RWPE2 (cell line): Measurements from ENCODE around the gene TCAP.

Experiments
- ATAC-seq: fragments of 200-7000 bp; cut with Tn5 transposase; 3 replicates; pipeline ENCODE4 v1.9.1; 2021; ENCODE audit warnings: low read depth
- DNase-seq: peaks from one replicate; pipeline ENCODE4 v3.0.0-alpha.2; 2020; ENCODE audit warnings: low spot score
- H3K27ac ChIP-seq: fragments of 450-650 bp; 2 replicates; pipeline ENCODE4 v1.5.1; 2017; ENCODE audit warnings: mild to moderate bottlenecking; ENCODE audit not compliant: poor library complexity, severe bottlenecking
- H3K27me3 ChIP-seq: fragments of 250-450 bp; sonication (Bioruptor Pico); 2 replicates; pipeline ENCODE4 v1.5.1; 2021; ENCODE audit warnings: mild to moderate bottlenecking, moderate library complexity; ENCODE audit not compliant: insufficient read depth, poor library complexity, severe bottlenecking
- H3K36me3 ChIP-seq: fragments of 250-450 bp; sonication (Bioruptor Pico); 2 replicates; pipeline ENCODE4 v1.5.1; 2020; ENCODE audit warnings: low read depth, mild to moderate bottlenecking, moderate library complexity
- H3K4me1 ChIP-seq: fragments of 250-450 bp; sonication (Bioruptor Pico); 2 replicates; pipeline ENCODE4 v1.5.1; 2021; ENCODE audit warnings: mild to moderate bottlenecking, moderate library complexity; ENCODE audit not compliant: insufficient read depth, poor library complexity, severe bottlenecking
- H3K4me3 ChIP-seq: fragments of 250-450 bp; sonication (Bioruptor Pico); 2 replicates; pipeline ENCODE4 v1.5.1; 2021; ENCODE audit warnings: mild to moderate bottlenecking, moderate library complexity; ENCODE audit not compliant: severe bottlenecking
- H3K9me3 ChIP-seq: fragments of 250-450 bp; sonication (Bioruptor Pico); 2 replicates; pipeline ENCODE4 v1.5.1; 2021; ENCODE audit warnings: mild to moderate bottlenecking, moderate library complexity; ENCODE audit not compliant: severe bottlenecking
- CTCF ChIP-seq: fragments of 450-650 bp; IDR thresholded peaks from one replicate; pipeline ENCODE4 v1.5.1; 2017; ENCODE audit warnings: mild to moderate bottlenecking, moderate library complexity; ENCODE audit not compliant: poor library complexity, severe bottlenecking

The TCAP gene

GRCh38 chr17:39679521-39680192, 14.5 kb downstream of the TCAP start:
- Histone ChIP-seq H3K36me3 (no peaks in the 10 kb centered on the region), H3K27ac (no peak overlapping the region), H3K9me3 (no peaks in the 10 kb centered on the region), H3K4me3 (no peak overlapping the region), H3K4me1 (no peaks in the 10 kb centered on the region), H3K27me3 (no peaks in the 10 kb centered on the region)
- TF ChIP-seq CTCF: no peak
- ATAC-seq: no peak
- DNase-seq: no peak

- ATAC-seq (no peak), DNase-seq (no peak)
- H3K4me3 ChIP-seq: no peak overlapping the region
- H3K27ac ChIP-seq: no peak overlapping the region
- TF ChIP-seq CTCF: no peak
- H3K4me1 ChIP-seq: peaks cover 5% of the 10 kb centered on the region
- H3K36me3 ChIP-seq: no peaks in the 10 kb centered on the region
- no peaks in the 10 kb centered on the region for H3K27me3 ChIP-seq
- no peaks in the 10 kb centered on the region for H3K9me3 ChIP-seq
Measured at GRCh38 chr17:39683295-39683939, 18.3 kb downstream of the TCAP start.

- ATAC-seq (no peak), DNase-seq (peak; percentile 30)
- Histone ChIP-seq H3K36me3 (no peaks in the 10 kb centered on the region), H3K9me3 (no peaks in the 10 kb centered on the region), H3K4me3 (no peak overlapping the region), H3K27me3 (no peaks in the 10 kb centered on the region), H3K27ac (no peak overlapping the region), H3K4me1 (peaks cover 5% of the 10 kb centered on the region)
- TF ChIP-seq CTCF: no peak
Measured at GRCh38 chr17:39684369-39685192, 19.4 kb downstream of the TCAP start.

GRCh38 chr17:39687101-39687545, 22.0 kb downstream of the TCAP start:
- H3K36me3 ChIP-seq: no peaks in the 10 kb centered on the region
- TF ChIP-seq CTCF: no peak
- no peaks in the 10 kb centered on the region for H3K27me3 ChIP-seq
- H3K9me3 ChIP-seq: no peaks in the 10 kb centered on the region
- ATAC-seq: no peak
- H3K4me3 ChIP-seq: peak overlapping the region; percentile 81
- peaks cover 5% of the 10 kb centered on the region for H3K4me1 ChIP-seq
- peak overlapping the region; percentile 80 for H3K27ac ChIP-seq
- DNase-seq: no peak
